Measurements from ENCODE around the gene TRAF1.

TRAF1 gene

GRCh38 chr9:120866651-120867050 lies 59.9 kb downstream of the TRAF1 start:
- no peak for DNase-seq

- DNase-seq = no peak
Observed at GRCh38 chr9:120865809-120866208, 60.8 kb downstream of the TRAF1 start.

DNA sequence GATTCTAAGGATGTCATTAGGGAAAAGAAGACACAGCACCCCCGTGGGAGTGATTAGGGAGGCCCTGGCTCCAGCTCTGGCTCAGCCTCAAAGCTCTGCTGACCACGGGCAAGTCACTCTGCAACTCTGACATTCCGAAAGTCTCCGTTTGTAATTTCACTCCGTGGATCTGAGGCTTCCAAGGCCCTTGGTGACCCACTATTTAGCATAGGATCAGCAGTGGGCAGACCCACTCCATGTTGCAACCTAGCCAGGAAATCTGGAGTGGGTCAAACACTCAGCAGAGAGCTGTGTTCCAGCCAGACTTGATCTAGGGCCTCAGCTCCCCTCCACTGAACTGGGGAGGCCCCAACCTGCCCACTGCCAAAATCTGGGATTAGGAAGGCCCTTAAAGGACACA lies 61.4 kb downstream of the TRAF1 start:
- DNase-seq = no peak

DNA sequence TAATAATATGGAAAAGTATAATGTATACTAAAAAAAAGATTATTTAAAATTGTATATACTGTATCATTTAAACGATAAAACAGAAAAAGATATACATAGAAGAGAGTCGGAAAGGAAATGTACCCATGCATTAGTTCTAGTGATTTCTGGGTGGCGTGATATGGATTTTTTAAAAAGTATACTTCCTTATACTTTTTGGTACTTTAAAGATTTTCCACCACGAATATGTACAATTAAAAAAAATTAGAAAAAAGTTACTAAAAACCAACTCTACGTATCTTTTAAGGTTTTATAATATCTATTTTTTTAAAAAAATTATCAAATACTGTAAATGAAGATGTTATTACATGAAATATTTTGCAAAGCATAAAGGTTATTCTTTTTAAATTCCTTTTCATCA lies 61.9 kb downstream of the TRAF1 start:
- no peak for DNase-seq

DNA sequence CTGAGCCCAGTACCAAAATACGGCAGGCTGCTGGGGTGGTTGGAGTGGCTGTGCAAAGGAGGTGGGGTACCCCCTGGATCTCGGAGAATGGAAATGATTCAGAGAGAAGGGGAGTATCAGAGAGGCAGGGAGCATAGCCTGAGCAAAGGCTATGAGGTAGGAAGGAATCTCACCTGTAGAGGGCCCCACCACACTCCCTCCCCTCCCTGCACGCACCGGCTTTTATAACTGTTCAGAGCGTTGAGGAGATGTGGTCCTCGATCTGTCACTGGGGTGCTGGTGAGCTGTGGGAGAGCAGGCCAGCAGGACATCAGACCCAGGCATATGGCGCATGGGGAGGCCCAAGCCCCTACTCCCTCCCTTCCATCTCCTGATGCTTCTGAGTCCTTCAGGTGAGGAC lies 62.8 kb downstream of the TRAF1 start:
- DNase-seq = no peak

GRCh38 chr9:120862452-120862851 lies 64.1 kb downstream of the TRAF1 start:
- no peak for DNase-seq

- DNase-seq = no peak
Observed at GRCh38 chr9:120861935-120862334, 64.7 kb downstream of the TRAF1 start.

DNA sequence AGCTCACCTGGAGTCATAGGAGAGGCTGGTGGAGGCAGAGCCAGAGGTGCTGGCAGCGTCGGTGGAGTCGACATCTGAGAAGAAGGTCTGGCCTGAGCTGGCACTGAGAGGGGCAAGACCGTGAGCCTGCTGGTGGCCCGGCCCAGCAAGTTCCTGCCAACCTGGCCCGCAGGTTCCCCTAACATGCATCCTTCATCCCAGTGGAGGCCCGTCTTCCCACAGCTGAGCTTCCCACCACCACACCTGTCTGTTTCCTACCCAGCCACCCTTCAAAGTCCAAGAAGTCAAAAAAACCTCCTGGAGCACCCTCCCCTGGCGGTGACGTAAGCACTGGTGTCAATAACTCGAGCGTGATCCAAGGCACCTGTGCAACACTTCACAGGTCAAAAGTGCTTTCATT lies 66.5 kb downstream of the TRAF1 start:
- no peak for DNase-seq

DNA sequence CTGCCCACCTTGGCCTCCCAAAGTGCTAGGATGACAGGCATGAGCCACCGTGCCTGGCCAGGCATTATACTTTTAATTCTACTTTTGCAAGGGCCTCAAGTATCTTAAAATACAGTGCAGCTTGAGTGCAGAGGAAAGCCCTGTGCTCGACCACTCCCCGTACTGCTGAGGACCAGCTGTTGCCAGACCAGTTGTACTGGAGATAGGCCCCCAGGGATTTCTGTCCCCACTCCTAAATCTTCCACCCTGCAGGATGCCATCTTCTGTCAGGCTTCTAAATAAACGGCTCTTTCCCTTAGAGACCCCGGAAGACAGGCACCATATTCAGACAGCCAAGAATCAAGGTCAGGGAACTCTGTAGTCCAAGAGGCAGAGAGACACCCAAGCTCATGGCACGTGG lies 67.2 kb downstream of the TRAF1 start:
- no peak for DNase-seq

GRCh38 chr9:120857902-120858301 lies 68.7 kb downstream of the TRAF1 start:
- DNase-seq = no peak

DNA sequence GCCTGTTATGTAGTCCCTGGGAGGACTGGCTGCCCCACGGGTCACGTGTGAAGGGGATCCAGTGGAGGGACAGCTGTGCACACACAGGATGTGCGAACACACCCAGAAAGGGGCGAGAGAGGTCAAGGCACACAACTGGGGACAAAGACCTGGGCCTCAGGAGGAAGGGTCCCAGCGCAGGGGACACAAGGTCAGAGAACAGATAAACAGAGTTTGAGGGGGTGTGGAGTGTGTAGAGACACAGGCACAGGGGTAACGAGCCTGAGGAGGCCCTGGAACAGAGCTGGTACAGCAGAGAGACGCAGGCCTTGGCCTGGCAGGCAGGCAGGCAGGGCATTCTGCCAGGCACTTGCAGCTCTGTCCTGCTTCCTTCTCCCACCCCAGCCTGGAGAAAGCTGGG lies 69.1 kb downstream of the TRAF1 start:
- DNase-seq = no peak

GRCh38 chr9:120856700-120857099 lies 69.9 kb downstream of the TRAF1 start:
- DNase-seq = no peak

GRCh38 chr9:120855827-120856670 lies 70.5 kb downstream of the TRAF1 start:
- no peak for DNase-seq

GRCh38 chr9:120854596-120855327 lies 71.8 kb downstream of the TRAF1 start:
- DNase-seq = no peak

GRCh38 chr9:120853198-120853597 lies 73.4 kb downstream of the TRAF1 start:
- DNase-seq = no peak
